Esophagus squamous epithelium (tissue), 4 donors: Measurements from ENCODE around the gene DOC2A.

Experiments used
- POLR2A ChIP-seq, 4 donors: fragments of 450-650 bp; IDR thresholded peaks; one replicate each; pipeline ENCODE4 v1.6.1; 2017; ENCODE audit warnings: antibody characterized with exemption in 4 of 4, mild to moderate bottlenecking in 4 of 4, moderate library complexity in 3 of 4
- TF ChIP-seq, protein P1 (sequence below), 6 experiments: fragments of 450-650 bp in 4 of 6; fragments of 200-600 bp in 2 of 6; sonication (generic) in 2 of 6; IDR thresholded peaks; one replicate each; pipeline ENCODE4 v1.5.1; 2016 to 2019; ENCODE audit warnings: antibody characterized with exemption in 6 of 6, mild to moderate bottlenecking in 4 of 6, moderate library complexity in 4 of 6

DNA sequence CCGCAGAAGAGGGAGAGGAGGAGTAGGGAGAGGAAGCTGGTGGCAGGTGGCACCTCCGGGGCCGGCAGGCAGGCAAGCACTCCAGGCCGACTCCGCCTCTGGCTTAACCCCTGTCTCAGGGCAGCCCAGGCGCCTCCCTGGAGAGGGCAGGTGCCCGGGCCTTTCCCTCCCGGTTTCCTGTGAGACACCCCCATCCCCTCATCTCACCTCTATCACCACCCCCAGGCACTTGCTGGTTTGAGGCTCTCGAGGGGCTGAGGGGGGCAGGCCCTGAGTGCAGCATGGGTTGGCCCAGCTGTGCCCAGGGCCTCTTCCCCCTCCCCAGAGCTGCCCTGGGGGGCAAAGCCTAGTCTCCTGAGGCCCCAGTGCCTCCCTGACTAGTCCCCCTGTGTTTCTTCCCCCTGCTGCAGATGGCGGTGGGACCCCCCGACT is 6.0 kb downstream of the DOC2A start:
- TF ChIP-seq, protein P1, sequence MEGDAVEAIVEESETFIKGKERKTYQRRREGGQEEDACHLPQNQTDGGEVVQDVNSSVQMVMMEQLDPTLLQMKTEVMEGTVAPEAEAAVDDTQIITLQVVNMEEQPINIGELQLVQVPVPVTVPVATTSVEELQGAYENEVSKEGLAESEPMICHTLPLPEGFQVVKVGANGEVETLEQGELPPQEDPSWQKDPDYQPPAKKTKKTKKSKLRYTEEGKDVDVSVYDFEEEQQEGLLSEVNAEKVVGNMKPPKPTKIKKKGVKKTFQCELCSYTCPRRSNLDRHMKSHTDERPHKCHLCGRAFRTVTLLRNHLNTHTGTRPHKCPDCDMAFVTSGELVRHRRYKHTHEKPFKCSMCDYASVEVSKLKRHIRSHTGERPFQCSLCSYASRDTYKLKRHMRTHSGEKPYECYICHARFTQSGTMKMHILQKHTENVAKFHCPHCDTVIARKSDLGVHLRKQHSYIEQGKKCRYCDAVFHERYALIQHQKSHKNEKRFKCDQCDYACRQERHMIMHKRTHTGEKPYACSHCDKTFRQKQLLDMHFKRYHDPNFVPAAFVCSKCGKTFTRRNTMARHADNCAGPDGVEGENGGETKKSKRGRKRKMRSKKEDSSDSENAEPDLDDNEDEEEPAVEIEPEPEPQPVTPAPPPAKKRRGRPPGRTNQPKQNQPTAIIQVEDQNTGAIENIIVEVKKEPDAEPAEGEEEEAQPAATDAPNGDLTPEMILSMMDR (IDR thresholded peaks at IDR 0.05): no peak
- no peak for TF ChIP-seq POLR2A (IDR thresholded peaks at IDR 0.05)
